ENCODE data around the gene RNF121.
"Not testable (repeated sequence)": the region's sequence is repeated elsewhere in the genome, so short reads cannot be mapped to it uniquely, and the experiment has no call there.

The RNF121 gene

DNA sequence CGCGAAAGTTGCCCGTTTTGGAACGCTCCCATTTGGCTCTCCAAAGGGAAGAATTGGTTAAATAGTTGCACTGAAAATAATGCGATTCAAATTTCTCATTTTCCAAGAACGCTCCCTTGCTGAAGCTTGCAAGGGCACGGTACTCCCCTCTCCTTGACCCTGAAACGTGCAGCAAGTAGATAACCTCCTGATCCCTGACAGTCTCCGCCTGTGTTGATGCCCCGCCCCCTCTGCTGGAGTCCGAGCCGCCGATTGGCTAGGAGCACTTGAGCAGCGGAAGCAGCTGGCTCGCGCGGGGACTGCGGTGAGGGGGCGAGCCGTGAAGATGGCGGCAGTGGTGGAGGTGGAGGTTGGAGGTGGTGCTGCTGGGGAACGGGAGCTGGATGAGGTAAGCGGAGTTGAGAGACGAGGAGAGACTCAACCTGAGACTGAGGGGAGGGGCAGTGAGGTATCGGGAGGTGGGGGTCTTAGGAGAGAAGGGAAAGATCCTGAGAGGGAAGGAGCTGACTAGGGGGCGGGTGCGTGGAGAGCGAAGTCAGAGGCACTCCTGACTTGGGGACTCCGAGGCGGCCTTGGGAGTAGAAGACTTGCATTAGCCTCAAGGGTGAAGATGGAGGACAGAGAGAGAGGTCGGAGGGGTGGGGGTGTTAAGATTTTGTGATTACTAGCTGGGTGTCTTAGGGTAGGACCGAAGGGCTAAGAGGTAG, at the start of gene RNF121:
RNF121 (plus strand) TSS at position 310 of the 707 bp plus-strand sequence; CDS start at position 326, 16 bp downstream.
- DNase-seq = peak; percentile 76

DNA sequence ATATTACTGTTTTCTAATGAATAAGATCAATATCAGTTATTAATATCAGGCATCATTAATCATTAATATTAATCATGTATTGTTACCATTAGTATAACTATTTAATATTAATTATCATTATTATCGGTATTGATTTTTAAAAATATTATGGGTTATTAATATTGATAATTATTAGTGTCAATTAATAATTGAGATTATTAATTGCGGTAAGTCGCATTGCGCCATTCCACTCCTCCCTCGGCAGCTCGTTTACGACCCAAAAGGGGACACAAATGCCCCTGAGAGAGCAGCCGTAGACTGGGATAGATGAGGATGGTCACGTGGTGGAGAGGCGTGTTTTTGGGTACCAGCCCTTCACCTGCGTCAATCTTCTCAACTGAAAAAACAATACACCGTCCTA, 43.0 kb upstream of the RNF121 start:
- not testable (repeated sequence) for DNase-seq

DNA sequence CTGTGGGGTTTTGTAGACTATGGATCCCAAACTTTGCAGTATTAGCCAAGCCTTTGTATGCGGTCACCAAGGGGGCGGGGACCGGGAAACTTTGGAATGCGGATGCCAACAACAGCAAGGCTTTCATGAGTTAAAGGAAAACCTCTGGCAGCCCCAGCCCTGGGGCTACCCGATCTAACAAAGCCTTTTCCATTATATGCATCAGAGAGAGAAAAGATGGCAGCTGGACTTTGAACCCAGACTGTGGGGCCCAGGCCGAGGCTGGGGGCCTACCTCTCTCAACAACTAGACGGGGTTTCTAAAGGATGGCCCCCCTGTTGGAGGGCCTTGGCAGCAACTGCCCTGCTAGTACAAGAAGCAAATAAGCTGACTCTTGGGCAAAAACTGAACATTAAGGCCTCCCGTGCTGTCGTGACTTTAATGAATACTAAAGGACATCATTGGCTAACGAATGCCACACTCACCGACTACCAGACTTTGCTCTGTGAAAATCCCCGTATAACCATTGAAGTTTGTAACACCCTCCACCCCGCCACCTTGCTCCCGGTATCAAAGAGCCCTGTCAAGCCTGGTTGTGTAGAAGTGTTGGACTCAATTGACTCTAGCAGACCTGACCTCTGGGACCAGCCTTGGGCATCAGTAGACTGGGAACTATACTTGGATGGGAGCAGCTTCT, 40.4 kb upstream of the RNF121 start:
- not testable (repeated sequence) for DNase-seq

DNA sequence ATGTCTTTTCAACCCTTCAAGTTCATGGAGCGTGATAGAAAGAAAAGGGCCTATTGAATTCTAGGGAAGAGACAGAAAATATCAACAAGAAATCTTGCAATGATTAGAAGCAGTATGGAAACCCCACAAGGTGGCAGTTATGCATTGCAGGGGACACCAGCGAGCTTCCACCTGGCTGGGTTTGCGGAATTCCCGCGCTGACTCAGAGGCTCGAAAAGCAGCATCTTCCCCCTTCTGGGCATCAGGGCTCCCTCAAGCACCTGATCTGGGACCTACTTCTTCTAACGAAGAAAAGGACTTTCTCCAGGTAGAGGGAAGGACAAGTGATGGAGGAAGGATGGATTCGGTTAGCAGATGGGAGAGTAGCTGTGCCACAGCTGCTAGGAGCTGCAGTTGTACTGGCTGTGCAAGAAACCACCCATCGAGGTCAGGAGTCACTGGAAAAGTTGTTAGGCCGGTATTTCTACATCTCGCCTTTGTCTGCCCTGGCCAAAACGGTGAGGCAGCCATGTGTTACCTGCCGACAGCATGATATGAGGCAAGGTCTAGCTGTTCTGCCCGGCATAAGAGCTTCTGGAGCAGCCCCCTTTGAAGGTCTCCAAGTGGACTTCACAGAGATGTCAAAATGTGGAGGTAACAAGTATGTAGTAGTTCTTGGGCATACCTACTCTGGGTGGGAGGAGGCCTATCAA, 39.5 kb upstream of the RNF121 start:
- not testable (repeated sequence) for DNase-seq

DNA sequence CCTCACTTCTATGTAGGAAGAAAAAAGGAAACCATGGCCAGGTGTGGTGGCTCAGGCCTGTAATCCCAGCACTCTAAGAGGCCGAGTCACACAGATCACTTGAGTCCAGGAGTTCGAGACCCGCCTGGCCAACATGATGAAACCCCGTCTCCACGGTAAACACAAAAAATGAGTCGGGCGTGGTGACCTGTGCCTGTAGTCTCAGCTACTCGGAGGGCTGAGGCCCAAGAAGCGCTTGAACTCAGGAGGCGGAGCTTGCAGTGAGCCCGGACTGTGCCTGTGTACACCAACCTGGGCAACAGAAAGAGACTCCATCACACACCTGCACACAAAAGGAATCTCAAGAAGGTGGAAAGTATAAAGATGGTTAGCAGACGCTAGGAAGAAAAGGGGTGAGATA, 32.9 kb upstream of the RNF121 start:
- no peak for DNase-seq

- DNase-seq = not testable (repeated sequence)
Measured at GRCh38 chr11:71901137-71901536, 27.7 kb upstream of the RNF121 start.

DNA sequence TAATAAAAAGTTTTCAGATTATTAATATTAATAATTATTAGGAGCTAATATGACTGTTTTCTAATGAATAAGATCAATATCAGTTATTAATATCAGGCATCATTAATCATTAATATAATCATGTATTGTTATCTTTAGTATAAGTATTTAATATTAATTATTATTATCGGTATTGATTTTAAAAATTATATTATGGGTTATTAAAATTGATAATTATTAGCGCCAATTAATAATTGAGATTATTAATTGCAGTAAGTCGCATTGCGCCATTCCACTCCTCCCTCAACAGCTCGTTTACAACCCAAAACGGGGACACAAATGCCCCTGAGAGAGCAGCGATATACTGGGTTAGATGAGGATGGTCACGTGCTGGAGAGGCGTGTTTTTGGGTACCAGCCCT, 20.6 kb upstream of the RNF121 start:
- no peak for DNase-seq

GRCh38 chr11:71910775-71911174, 18.1 kb upstream of the RNF121 start:
- DNase-seq = not testable (repeated sequence)

GRCh38 chr11:71911321-71911985, 17.4 kb upstream of the RNF121 start:
- DNase-seq = not testable (repeated sequence)

GRCh38 chr11:71911986-71912340, 16.9 kb upstream of the RNF121 start:
- DNase-seq = not testable (repeated sequence)

GRCh38 chr11:71913756-71914526, 14.9 kb upstream of the RNF121 start:
- DNase-seq = no peak

DNA sequence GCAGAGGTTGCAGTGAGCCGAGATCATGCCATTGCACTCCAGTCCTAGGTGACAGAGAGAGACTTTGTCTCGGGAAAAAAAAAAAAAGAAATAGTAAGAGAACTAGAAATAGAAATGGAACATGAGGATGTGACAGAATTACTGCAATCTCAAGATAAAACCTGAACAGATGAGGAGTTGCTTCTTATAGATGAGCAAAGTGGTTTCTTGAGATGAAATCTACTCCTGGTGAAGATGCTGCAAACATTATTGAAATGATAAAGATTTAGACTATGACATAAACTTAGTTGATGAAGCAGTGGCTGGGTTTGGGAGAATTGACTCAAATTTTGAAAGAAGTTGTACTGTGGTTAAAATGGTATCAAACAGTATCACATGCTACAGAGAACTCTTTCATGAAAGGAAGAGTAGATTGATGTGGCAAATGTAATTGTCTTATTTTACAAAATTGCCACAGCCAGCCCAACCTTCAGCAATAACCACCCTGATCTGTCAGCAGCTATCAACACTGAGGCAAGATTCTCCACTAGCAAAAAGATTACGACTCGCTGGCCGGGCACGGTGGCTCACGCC, 14.1 kb upstream of the RNF121 start:
- no peak for DNase-seq

DNA sequence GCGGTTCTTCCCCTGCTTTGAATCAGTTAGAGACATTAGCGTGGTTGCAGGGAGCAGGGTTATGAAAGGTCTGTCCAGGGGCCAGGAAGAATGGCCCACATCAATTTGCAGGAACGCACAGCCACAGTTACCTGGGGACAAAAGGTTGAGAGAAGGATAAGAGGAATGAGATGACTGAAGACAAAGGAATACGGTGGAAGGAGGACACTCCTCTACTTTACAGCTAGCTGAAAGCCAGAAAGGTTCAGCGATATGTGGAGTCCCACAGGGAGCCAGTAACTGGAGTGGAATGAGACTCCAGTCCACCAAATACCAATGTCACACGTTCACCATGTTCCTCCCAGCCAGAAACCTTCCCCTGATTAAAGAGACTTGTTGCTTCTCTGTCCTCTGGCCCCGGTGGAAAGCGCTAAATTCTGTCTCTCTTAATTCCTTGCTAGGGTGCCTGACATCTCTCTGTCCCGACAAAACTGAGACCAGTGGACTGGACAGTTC, 11.2 kb upstream of the RNF121 start:
- DNase-seq = no peak

GRCh38 chr11:71927820-71928736, 768 bp upstream of the RNF121 start, which contains the start of gene XNDC1N:
XNDC1N (minus strand) TSS chr11:71928594; CDS start chr11:71923353, 5,241 bp downstream.
- DNase-seq = peak; percentile 65

DNA sequence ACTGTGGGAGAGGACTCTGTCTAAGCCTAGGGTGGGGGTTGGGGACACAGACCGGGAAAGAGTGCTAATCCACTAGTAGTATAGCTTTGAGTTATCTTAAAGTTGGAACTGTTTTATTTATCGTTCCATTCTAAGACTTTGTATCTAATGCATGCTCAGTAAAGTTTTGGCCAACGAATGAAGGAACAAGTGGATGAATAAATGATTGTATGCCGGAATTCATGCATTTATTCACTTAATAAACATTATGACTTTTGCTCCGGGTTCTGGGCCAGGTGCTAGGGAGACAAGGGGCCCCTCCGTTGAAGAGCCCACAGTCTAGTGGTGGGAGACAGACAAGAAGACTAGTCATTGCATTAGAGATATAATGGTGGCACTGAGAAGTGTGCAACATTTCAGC, 645 bp downstream of the RNF121 start:
- no peak for DNase-seq

GRCh38 chr11:71930556-71931244, 1.9 kb downstream of the RNF121 start:
- DNase-seq = no peak

GRCh38 chr11:71931245-71931602, 2.4 kb downstream of the RNF121 start:
- no peak for DNase-seq

DNA sequence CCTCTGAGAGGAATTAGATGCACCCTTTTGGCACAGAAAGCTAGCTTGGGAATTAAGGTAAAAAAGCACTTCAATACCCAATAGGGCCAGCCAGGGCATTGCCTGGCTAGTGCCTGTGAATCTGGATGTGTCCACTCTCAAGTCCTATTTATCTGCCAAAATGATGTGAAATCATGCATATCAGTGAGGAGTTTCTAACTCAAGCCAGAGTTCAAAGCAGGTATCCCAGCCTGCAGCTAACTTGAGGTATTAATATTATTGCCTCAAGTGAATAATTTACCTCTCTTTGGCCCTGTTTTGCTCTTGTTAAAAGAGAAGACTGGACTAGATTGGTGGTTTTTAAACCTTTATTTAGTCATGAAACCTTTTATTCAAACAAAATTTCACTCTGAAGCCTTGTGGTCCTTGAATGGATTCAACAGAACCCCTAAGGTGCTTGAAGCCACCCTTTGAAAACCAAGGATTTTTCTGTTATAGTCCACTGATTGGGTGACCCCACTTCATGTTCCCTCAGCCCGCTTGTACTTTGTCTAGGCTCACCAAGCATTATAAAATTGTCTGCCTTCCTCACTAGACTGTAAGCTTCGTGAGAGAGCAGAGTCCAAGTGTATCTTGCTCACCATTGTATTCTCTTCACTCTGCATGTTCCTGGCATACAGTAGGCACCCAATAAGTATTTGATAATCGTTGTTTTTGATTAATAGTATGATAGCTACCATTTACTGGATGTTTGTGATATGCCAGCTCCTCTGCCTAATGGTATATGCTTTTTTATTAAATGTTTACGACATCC, 4.5 kb downstream of the RNF121 start:
- no peak for DNase-seq

GRCh38 chr11:71934213-71934612, 5.4 kb downstream of the RNF121 start:
- DNase-seq = no peak

All from NCI-H1436 treated with DMSO at 0.1 percent for 48 hours (cell line).